GM12891 (cell line): ENCODE measurements around the gene SULT4A1.

ENCODE experiments used
- DNase-seq: peaks from one replicate; pipeline ENCODE4 v3.0.0; 2011; ENCODE audit warnings: low spot score; ENCODE audit not compliant: insufficient read length
- FAIRE-seq: peaks from 2 replicates; lab custom pipeline; 2011; peaks lifted over from hg19 to GRCh38; lab: Jason Lieb, UNC
- PAX5 ChIP-seq: IDR thresholded peaks from 2 replicates; pipeline ENCODE4 v1.6.1; 2011; ENCODE audit warnings: low read length, moderate library complexity, mild to moderate bottlenecking; ENCODE audit not compliant: insufficient read depth, severe bottlenecking
- POLR2A ChIP-seq: IDR thresholded peaks from 2 replicates; pipeline ENCODE4 v1.6.1; 2011; ENCODE audit warnings: low read depth, low read length, control low read depth
- POLR2AphosphoS5 ChIP-seq: IDR thresholded peaks from 2 replicates; pipeline ENCODE4 v1.6.1; 2011; ENCODE audit warnings: low read depth, low read length, control low read depth
- POU2F2 ChIP-seq: IDR thresholded peaks from 2 replicates; pipeline ENCODE4 v1.6.1; 2011; ENCODE audit warnings: low read depth, mild to moderate bottlenecking, control low read depth, low read length, moderate library complexity

The SULT4A1 gene

DNA sequence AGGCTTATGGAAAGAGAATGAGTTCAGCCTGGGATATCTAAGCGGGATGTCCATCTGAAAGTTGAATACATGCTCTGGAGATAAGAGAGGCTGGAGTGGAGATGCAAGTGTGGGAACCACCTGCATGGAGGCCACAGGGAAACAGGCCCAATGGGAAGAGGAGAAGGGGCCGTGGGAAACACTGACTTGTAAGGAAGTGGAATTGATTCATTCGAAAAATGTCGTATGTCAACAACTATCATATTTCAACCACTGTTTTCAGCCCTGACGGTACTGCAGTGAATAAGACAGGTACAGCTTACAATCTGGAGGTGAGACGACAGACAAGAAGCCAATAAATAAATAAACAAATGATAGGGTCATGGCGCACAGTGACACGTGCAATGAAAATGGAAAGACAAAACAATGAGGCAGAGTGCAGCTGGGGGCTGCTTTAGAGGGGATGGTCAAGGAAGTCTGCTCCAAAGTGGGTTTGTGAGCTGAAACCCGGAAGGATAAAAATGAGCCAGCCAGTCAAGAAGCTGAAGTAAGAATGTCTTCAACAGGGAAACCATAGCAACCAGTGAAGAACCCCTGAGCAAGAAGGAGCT, 86.1 kb downstream of the SULT4A1 start:
- DNase-seq (no peak), FAIRE-seq (no peak)
- TF ChIP-seq POLR2A = no peak
- TF ChIP-seq POLR2AphosphoS5 = no peak
- TF ChIP-seq POU2F2 = no peak
- TF ChIP-seq PAX5 = no peak
